Anterior cingulate cortex (tissue), 58 donors: ENCODE results near the gene HIVEP3.

Source experiments
- DNase-seq, 58 donors: peaks; one replicate each; lab custom pipeline; 2025; lab: John Stamatoyannopoulos, UW

The HIVEP3 gene

DNA sequence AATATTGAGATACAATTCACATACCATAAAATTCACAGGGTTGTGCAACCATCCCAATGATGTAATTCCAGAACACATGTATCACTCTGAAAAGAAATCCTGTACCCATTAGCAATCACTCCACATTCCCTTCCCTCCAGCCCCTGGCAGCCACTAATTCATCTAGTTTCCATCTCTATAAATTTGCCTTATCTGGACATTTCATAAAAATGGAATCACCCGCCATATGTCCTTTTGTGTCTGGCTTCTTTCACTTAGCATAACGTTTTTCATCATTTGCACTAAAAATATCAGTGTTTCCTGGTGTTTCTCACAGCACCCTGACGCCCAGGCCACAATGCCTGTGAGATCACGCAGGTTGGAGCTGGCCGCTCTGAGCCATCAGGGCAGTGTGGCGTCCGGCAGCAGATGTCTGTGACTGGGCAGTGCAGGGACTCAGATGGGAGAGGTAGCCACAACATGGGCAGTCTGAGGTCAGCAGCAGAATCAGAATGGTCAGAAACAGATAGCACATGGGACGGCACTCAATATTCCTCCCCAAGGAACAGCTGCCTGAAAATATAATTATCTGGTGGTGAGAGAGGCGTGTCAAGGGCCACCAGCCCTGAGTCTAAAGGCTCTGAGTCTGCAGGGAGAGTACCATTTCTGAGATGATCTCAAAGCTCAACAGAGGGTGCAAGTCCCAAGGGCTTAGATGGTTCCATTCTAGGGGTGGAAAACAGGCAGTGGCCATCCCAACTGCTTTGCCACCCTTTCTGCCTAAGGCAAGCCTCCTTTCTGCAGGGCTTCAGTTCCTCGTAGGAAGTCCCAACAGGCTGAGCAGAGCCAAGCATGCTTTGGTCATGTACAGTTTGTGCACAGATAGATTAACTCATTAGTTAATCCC lies 304.8 kb downstream of the HIVEP3 start:
- no peak for DNase-seq

DNA sequence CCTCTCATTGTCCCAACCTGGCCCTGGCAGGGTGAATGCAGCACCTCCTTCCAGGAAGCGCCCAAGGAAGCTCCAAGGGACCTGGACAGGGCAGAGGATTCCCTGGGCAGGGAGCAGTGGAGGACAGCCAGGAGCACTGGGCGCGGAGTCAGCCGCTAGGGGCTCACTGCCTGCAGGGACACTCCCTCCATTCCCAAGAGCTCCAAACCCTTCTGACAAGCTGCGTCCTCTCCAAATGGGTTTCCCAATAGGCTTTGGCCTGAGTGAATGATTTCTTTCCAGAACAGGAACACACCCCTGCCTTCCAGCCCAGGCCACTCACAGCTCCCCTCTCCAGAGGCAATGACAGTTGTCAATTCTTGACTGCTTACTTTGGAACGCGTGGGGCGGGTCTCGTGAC lies 305.8 kb downstream of the HIVEP3 start:
- DNase-seq = no peak

DNA sequence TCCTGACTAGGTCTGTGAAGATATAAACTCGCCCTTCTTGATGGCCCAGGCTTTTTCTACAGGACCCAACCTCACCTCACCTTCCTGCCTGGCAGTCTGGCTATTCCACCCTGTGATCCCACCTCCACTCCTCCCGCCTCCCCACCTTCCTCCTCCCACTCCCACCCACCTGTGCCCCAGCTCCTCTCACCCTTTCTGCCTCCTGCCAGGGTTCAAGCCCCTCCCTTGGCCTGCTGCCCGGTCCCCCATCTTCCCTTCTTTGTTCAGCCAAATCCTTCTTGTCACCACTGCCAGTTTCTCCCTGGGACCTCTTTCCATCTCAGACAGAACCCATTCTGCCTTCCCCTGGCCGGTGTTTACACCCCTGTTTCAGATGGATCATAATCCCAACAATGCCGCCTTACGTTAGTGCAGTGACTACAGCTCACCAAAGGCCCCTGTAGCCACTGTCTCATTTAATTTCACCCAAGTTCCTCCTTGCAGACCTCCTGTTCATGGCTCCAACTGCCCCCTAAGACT lies 306.7 kb downstream of the HIVEP3 start:
- no peak for DNase-seq

DNA sequence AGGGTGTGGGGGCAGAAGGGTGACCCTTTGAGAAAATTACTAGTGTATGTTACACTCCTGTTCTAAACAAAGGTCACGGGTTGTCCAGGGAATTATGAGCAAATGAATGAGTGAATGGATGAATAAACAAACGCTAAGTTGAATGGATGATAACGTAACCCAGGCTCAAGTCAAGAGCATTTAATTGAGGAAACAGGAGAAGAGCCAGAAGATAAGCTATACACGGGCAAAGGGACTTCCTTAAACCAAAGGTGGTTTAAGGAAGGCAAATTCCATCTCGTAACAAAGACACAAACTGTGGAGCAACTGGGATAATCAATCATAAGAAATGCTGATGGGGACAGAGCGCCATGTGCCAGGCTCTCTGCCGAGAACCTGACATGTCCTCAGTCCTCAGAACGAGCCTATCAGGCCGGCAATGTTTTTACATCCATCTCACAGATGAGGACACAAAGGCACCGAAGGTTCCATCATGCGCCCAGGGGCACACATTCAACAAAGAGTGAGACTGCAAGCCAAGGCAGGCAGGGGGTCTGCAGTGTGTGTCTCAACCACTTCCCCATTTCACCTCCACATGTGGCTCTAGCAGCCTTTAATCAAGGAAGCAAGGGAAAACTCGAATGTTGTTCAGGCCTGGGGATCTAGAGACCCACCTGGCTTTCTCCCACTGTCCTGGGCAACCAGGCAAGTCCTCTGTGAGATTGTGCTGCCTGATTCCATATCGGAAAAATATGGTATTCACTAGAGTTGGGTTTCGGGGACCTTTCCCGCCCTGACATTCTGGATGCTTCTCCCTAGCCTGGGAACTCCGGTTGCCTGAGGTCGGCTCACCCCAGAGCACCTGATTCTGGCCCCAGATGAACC lies 307.4 kb downstream of the HIVEP3 start:
- DNase-seq = no peak

DNA sequence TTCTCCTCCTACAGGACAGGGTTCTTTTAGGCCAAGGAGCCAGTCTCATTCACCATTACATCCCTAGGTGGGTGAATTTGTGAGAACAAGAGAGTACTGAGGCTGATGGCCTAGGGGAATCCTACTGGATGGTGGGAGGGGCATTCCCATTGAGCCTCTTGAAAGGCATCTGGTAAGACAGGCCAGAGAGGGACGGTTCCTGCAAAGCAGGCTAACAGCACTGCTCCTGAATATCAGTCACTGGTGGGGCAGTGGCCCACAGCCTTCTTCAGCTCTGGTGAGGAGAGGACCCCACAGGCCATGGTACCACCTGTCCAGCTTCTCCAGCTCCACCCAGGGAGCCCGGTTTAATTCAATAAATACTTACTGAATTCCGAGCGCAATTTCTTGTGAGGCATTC lies 308.4 kb downstream of the HIVEP3 start:
- DNase-seq = no peak

DNA sequence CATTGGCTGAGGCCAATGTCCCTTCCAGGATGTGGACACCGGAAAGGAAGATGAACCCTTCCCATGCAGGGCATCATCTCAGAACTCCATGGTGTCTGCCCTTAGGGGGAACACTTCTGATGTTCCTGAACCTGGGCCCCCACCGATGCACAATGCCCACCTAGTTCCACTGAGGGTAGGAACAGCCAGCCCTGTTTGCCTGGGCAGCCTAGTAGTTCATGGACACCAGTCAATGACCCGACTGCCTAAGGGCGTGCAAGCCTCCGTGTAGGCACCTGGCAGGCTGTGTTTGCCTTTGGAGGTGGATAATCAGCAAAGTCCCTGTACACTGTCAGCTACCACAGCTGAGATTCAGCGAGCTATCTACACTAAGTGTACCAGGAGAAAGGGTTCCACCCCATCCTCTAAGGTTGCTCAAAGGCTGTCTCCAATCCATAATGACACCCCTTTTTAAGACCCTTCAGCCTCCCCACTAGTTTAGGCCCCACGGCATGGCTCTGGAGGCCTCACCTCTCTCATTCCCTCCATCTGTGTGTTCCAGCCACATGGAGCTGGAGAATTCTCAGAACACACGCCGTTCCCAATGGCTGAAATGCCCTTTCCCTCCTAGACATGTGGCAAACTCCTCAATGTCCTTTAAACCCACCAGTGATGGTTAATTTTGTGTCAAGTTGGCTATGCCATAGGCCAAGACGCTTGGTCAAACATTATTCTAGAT lies 309.4 kb downstream of the HIVEP3 start:
- no peak for DNase-seq

DNA sequence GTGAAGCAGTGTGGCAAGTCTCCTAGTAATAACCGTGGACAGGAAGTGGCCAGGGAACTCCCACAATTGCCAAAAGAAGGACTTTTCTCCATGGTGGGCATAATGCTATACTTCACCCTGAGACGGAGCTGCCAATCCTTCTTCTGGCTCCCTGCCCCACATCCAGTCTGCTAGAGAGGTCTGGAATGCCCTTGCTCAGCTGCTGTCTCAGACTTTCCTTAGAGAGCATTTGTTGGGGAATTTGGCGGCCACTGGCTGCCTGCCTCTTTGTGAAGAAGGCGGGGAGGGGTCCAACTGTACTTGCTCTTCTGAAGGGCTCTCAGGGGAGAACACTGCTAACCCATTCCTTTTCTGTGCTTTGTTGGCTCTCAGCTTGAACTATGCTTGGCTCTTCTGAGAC lies 310.5 kb downstream of the HIVEP3 start:
- DNase-seq = no peak

DNA sequence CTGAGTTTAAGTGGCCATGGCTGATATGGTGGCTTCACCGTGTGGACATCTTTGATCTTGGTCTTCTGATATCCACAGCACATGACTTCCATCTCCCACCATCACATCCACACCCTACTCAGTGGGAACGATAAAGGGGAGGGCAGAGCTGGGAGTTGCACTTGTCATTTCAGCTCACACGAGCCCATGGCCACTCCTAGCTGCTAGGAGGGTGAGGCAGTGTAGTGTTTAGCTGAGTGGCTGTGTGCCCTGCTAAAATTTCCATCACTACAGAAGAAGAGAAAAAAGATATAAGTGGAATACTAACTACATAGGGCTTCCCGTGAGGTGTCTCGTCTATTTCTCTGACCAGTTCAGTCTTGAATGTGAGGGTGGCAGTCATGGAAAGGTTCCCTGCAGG lies 310.9 kb downstream of the HIVEP3 start:
- no peak for DNase-seq

DNA sequence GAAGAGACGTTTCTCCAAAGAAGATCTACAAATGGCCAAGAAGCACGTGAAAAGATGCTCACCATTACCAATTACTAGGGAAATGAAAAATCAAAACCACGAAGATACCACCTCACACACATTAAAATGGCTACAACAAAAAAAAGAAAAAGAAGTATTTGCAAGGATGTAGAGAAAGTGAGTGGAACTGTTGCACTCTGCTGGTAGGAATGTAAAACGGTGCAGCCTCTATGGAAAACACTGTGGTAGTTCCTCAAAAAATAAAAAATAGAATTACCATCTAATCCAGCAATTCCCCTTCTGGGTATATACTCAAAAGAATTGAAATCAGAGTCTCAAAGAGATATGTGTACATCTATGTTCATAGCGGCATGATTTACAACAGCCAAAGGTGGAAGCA lies 318.8 kb downstream of the HIVEP3 start:
- DNase-seq = no peak

DNA sequence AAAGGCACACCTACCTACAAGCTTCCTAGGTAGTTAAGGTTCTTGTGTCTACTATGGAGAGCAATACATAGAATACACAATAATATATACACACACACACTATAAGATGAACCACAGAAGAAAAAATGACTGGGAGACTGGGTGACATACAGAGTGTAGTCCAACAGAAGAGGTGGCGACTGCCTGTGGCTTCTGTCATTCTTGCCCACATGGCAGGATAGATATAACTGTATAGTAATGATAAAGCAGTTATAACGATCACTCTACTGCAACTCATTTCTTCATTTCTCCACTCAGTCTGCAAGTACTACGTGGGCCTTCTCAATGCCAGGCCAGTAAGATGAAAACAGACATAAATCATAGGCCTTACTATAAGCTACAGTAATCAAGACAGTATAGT lies 320.4 kb downstream of the HIVEP3 start:
- no peak for DNase-seq

DNA sequence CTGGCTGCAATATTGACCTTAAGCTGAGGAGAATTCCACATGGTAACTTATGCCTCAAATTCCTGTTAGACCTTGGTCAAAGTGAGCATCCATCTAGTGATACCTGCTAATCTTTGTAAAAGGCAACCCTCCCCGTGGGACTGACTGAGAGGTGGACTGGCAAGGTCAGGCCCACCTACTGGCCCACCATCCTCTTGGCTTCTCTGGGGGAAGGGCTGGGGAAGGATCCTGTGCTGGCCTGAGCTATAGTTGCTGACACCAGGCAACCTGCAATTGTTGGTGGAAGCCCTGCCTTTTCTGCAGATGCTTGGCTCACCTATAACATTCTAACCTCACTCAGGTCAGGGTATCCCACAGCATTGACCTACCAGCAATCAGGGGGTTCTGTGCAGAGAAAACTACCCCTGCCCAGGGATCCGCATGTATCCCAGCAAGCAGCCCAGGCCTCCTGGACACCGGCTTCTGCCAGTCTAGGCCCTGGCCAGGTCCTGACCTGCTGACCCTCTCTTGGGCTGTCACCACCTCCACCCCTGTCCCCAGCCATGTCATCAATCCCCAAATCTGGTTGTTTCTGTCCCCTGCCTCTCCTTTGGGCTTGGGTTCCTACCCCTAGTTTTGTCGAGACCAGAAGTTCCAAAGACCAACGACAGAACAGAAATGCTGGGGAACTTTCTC lies 326.1 kb downstream of the HIVEP3 start:
- no peak for DNase-seq

DNA sequence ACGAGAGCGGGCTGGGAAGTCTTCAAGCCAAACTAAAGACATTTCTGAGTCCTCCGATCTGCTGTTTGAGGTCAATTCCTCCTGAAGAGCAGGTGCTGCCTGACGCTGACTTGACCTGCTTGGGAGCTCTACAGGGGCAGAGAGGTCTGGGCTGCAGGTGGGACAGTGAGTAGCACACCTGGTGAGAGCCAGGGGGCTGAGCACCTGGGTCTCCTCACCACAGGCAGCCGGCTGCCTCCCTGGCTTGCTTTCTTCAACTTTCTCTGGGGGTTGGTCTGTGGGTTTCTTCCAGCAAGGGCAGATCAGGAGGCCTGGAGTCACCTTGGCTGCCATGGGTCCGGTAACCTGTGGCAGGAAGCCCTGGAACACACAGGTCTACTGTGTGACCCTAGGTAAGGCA lies 326.8 kb downstream of the HIVEP3 start:
- DNase-seq = no peak

DNA sequence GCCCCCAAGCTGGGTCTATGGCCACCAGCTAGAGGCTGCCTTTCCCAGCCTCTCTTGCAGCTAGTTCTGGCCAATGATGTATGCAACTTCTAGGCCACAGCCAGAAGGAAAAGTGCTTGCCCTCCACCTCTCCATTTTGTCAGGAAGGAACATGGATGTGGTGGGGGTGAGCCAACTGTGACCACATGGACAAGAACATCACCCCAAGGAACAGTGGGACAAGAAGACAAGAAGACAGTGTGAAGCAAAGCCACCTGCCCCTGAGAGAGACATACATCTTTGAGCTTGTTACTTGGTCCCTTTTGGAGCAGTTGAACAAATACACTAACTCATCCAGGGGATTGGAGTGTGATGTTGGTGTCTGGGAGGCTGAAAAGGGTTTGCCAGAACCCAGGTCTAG lies 328.4 kb downstream of the HIVEP3 start:
- DNase-seq = no peak

DNA sequence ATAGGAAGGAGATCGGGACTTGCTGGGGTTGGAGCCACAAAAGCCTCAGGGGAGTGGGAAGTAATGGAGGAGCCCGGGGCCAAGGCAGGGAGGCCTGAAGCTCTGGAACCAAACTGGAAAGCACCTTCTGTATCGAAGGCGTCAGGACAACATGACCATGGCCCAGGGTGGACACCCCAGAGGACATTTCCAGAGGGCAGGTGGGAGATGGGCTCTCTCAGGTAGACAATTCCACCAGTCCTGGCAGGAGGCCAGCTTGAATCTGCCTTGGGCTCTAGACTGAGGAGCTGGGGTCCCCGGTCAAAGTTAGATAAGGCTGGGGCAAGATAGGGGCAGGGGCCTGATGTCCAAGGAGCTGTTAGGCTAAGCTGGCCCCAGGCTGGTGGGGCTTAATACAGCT lies 329.3 kb downstream of the HIVEP3 start:
- no peak for DNase-seq

DNA sequence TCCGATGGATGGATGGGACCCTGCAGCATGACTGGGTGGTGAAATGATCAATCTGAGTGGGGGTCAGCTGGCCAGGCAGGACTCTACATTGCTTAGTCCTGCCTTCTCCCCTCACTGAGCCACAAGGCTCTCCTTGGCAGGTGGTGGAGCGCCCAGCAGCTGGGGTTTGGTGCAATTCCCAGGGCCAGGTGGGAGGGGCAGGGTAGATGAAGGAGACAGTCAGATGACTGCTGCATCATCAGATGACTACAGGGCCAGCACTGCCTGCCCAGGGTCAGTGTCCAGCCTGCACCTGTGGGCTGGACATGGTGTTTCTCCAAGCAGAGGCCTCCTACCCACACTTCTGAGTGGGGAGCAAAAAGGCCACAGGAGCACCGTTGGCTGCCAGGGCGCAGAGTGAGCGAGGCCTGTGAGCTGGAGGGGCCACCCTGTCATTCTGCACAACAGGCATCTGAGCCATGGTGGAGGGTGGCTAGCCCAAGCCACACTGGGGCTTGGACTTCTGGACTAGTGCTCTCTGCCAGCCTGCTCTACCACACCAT lies 330.3 kb downstream of the HIVEP3 start:
- DNase-seq = no peak

DNA sequence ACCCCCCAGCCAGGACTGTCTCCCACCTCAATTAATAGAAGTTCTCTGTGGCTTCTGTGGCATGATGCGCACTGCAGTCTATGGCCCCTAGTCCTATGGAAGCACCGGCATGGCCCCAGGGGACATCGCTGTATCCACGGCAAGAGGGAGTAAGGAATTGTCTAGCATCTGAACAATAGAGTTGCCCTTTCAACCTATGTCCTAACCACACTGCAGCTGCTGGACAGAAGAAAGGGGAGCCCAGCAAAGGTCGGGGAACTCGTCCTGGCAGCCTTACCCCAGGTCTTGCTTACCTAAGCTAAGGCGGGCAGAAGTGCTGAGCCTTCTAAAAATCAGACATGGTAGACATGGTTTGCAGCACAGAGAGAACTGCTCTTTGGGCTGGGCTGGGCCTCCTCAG lies 330.9 kb downstream of the HIVEP3 start:
- no peak for DNase-seq

DNA sequence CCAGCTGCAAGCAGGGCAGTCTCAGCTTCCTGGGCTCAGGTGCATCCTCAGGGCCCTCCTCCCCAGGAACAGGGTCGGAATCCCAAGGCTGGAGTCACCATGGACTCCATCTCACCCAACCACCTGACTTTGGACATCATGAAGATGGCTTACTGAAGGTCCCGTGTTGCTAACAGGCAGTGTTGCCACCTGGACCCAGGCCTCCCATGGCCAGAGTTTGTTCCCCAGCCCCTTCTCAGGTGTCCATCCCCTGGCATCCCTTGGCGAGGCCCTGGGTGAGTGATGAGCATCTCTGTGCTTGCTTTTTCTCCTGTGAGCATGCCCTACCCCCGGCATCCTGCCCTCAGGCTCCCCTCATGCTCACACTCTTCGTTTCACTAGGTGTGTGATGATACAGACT lies 332.5 kb downstream of the HIVEP3 start:
- no peak for DNase-seq

DNA sequence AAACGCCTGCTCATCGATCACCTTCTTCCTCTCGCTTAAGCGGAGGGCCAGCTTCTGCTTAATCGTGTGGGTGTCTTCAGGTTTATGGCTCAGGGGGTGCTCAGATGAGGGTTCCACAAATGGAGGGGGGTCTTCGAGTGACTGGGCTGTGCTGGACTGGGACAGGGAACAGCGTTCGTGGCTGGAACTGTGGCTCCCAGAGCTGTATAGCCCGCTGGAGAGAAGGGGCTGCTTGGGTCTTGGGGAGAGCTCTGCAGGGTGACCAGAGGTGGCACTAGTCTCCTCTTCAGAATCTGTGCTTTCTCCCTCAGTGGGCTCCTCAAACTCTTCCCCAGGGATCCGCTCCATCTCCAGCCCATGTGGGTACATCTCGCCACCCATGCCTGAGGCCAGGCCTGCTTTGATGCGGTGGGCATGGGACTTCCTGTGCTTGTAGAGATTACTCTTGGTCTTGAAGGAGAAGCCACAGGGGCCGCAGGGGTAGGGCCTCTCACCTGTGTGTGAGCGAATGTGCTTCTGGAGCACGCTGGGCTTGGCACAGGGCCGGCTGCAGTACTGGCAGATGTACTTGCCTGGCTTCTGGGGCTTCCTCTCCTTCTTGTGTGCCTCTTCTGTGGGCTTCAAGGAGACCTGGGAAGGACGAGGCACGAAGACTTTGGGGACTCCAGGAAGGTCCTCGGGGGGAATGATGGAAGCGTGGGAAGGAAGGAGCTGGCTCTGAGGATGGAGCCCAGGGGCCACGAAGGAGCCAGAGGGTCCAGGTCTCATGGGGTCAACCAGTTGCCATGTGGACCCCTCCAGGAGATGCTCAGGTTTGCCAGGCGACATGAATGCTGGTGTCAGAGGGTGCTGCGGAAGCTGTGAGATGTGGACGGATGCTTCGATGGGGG lies 334.8 kb downstream of the HIVEP3 start:
- DNase-seq = no peak
